HUES48 (cell line): ENCODE results near the gene COL25A1.

ENCODE experiments used
- H3K27ac ChIP-seq: one replicate; pipeline ENCODE4 v1.7.0; 2013; ENCODE audit warnings: low read depth, low read length, inconsistent platforms
- H3K27me3 ChIP-seq: 2 replicates; pipeline ENCODE4 v1.6.1; 2013; ENCODE audit warnings: mild to moderate bottlenecking, low read length; ENCODE audit not compliant: control insufficient read depth, insufficient read depth
- H3K36me3 ChIP-seq: 2 replicates; pipeline ENCODE4 v1.6.1; 2013; ENCODE audit warnings: low read length; ENCODE audit not compliant: control insufficient read depth, insufficient read depth
- H3K4me1 ChIP-seq: 2 replicates; pipeline ENCODE4 v1.6.1; 2013; ENCODE audit warnings: mild to moderate bottlenecking, low read length; ENCODE audit not compliant: control insufficient read depth, insufficient read depth
- H3K4me3 ChIP-seq: 2 replicates; pipeline ENCODE4 v1.5.1; 2013; ENCODE audit warnings: mild to moderate bottlenecking, low read depth, low read length
- H3K9ac ChIP-seq: 2 replicates; pipeline ENCODE4 v1.6.1; 2013; ENCODE audit warnings: mild to moderate bottlenecking, low read depth, low read length, moderate library complexity
- H3K9me3 ChIP-seq: 2 replicates; pipeline ENCODE4 v1.6.1; 2013; ENCODE audit warnings: low read length; ENCODE audit not compliant: control insufficient read depth, insufficient read depth

The COL25A1 gene

GRCh38 chr4:109186458-109186945 lies 116.0 kb downstream of the COL25A1 start:
- peak overlapping the region; percentile 19 for H3K27ac ChIP-seq

GRCh38 chr4:109185951-109186350 lies 116.5 kb downstream of the COL25A1 start:
- H3K9ac ChIP-seq, result no peak overlapping the region
- H3K9me3 ChIP-seq, result no peaks in the 10 kb centered on the region
- peak overlapping the region; percentile 19 for H3K27ac ChIP-seq
- H3K4me3 ChIP-seq, result no peak overlapping the region
- H3K27me3 ChIP-seq, result no peaks in the 10 kb centered on the region
- no peaks in the 10 kb centered on the region for H3K36me3 ChIP-seq
- peaks cover 38% of the 10 kb centered on the region for H3K4me1 ChIP-seq

More at GRCh38 chr4:109186458-109186945, 116.0 kb downstream of the COL25A1 start:
- peaks cover 38% of the 10 kb centered on the region for H3K4me1 ChIP-seq
- no peak overlapping the region for H3K9ac ChIP-seq
- no peaks in the 10 kb centered on the region for H3K9me3 ChIP-seq
- no peaks in the 10 kb centered on the region for H3K27me3 ChIP-seq
- no peaks in the 10 kb centered on the region for H3K36me3 ChIP-seq
- H3K4me3 ChIP-seq, result peak overlapping the region; percentile 31; the same call in 1 of the 2 replicates

GRCh38 chr4:109185548-109185947 lies 116.9 kb downstream of the COL25A1 start:
- Histone ChIP-seq H3K9me3 (no peaks in the 10 kb centered on the region), H3K4me1 (peaks cover 38% of the 10 kb centered on the region), H3K36me3 (no peaks in the 10 kb centered on the region), H3K27me3 (no peaks in the 10 kb centered on the region), H3K9ac (no peak overlapping the region), H3K27ac (peak overlapping the region; percentile 19), H3K4me3 (no peak overlapping the region)

GRCh38 chr4:109184491-109184961 lies 117.9 kb downstream of the COL25A1 start:
- H3K36me3 ChIP-seq, result no peaks in the 10 kb centered on the region
- H3K4me3 ChIP-seq, result no peak overlapping the region
- H3K4me1 ChIP-seq, result peaks cover 41% of the 10 kb centered on the region
- no peaks in the 10 kb centered on the region for H3K9me3 ChIP-seq
- H3K27me3 ChIP-seq, result no peaks in the 10 kb centered on the region
- no peak overlapping the region for H3K27ac ChIP-seq
- H3K9ac ChIP-seq, result no peak overlapping the region

- no peaks in the 10 kb centered on the region for H3K27me3 ChIP-seq
- no peaks in the 10 kb centered on the region for H3K9me3 ChIP-seq
- H3K36me3 ChIP-seq, result no peaks in the 10 kb centered on the region
- peaks cover 46% of the 10 kb centered on the region for H3K4me1 ChIP-seq
- no peak overlapping the region for H3K4me3 ChIP-seq
- no peak overlapping the region for H3K27ac ChIP-seq
- no peak overlapping the region for H3K9ac ChIP-seq
Measured at GRCh38 chr4:109183931-109184490, 118.4 kb downstream of the COL25A1 start.

GRCh38 chr4:109182696-109183095 lies 119.8 kb downstream of the COL25A1 start:
- Histone ChIP-seq H3K36me3 (no peaks in the 10 kb centered on the region), H3K9me3 (no peaks in the 10 kb centered on the region), H3K4me1 (peaks cover 49% of the 10 kb centered on the region), H3K27me3 (no peaks in the 10 kb centered on the region), H3K27ac (no peak overlapping the region), H3K9ac (no peak overlapping the region), H3K4me3 (no peak overlapping the region)

GRCh38 chr4:109179061-109179460 lies 123.4 kb downstream of the COL25A1 start:
- H3K4me1 ChIP-seq, result peaks cover 33% of the 10 kb centered on the region
- no peak overlapping the region for H3K4me3 ChIP-seq
- no peaks in the 10 kb centered on the region for H3K27me3 ChIP-seq
- H3K9ac ChIP-seq, result no peak overlapping the region
- H3K9me3 ChIP-seq, result no peaks in the 10 kb centered on the region
- no peak overlapping the region for H3K27ac ChIP-seq
- H3K36me3 ChIP-seq, result no peaks in the 10 kb centered on the region

- no peaks in the 10 kb centered on the region for H3K27me3 ChIP-seq
- peaks cover 25% of the 10 kb centered on the region for H3K4me1 ChIP-seq
- no peak overlapping the region for H3K4me3 ChIP-seq
- peak overlapping the region; percentile 2 for H3K27ac ChIP-seq
- no peak overlapping the region for H3K9ac ChIP-seq
- no peaks in the 10 kb centered on the region for H3K9me3 ChIP-seq
- H3K36me3 ChIP-seq, result no peaks in the 10 kb centered on the region
Measured at GRCh38 chr4:109177096-109177810, 125.2 kb downstream of the COL25A1 start.

GRCh38 chr4:109174224-109174953 lies 128.1 kb downstream of the COL25A1 start:
- Histone ChIP-seq H3K27ac (no peak overlapping the region), H3K9me3 (no peaks in the 10 kb centered on the region), H3K4me1 (peaks cover 17% of the 10 kb centered on the region)

GRCh38 chr4:109172301-109172700 lies 130.2 kb downstream of the COL25A1 start:
- H3K27me3 ChIP-seq, result no peaks in the 10 kb centered on the region

More at GRCh38 chr4:109174224-109174953, 128.1 kb downstream of the COL25A1 start:
- H3K36me3 ChIP-seq, result no peaks in the 10 kb centered on the region
- no peak overlapping the region for H3K9ac ChIP-seq
- H3K27me3 ChIP-seq, result no peaks in the 10 kb centered on the region
- H3K4me3 ChIP-seq, result no peak overlapping the region

GRCh38 chr4:109171070-109171469 lies 131.4 kb downstream of the COL25A1 start:
- Histone ChIP-seq H3K9ac (no peak overlapping the region), H3K36me3 (no peaks in the 10 kb centered on the region), H3K27me3 (no peaks in the 10 kb centered on the region), H3K4me3 (no peak overlapping the region), H3K9me3 (no peaks in the 10 kb centered on the region), H3K27ac (no peak overlapping the region), H3K4me1 (no peaks in the 10 kb centered on the region)

More at GRCh38 chr4:109172301-109172700, 130.2 kb downstream of the COL25A1 start:
- Histone ChIP-seq H3K36me3 (no peaks in the 10 kb centered on the region), H3K9me3 (no peaks in the 10 kb centered on the region), H3K4me3 (no peak overlapping the region), H3K27ac (no peak overlapping the region), H3K4me1 (peaks cover 6% of the 10 kb centered on the region), H3K9ac (no peak overlapping the region)
